Activated CD4-positive, alpha-beta memory T cell treated with anti-CD3 and anti-CD28 coated beads for 36 hours (primary cell): Measurements from ENCODE around the gene MEPCE. TPM values are rescaled to one million over a fixed set of nuclear protein-coding genes. Genes with fewer than 3 reads are reported as not detected.
"Not testable (repeated sequence)": the region's sequence is repeated elsewhere in the genome, so short reads cannot be mapped to it uniquely, and the experiment has no call there.

Experiments used
- CTCF ChIA-PET: fragments of 350-600 bp; sonication (Branson Sonifier 250); formaldehyde crosslinking; loops from one replicate; lab custom pipeline; 2021; ENCODE audit warnings: antibody characterized with exemption, inconsistent platforms; lab: Charles Lee
- POLR2A ChIA-PET: fragments of 350-600 bp; sonication (Branson Sonifier 250); formaldehyde crosslinking; loops from one replicate; lab custom pipeline; 2021; ENCODE audit warnings: antibody characterized with exemption; lab: Charles Lee
- DNase-seq: peaks from one replicate; pipeline ENCODE4 v3.0.0-alpha.2; 2020
- H3K27ac Mint-ChIP-seq: one replicate; pipeline ENCODE4 v1.8.0; 2021; ENCODE audit warnings: mixed read lengths
- H3K27me3 Mint-ChIP-seq: one replicate; pipeline ENCODE4 v1.8.0; 2021; ENCODE audit warnings: mixed read lengths
- H3K36me3 Mint-ChIP-seq: one replicate; pipeline ENCODE4 v1.8.0; 2021; ENCODE audit warnings: mixed read lengths
- H3K4me1 Mint-ChIP-seq: one replicate; pipeline ENCODE4 v1.8.0; 2021; ENCODE audit warnings: low read depth, mixed read lengths
- H3K4me3 Mint-ChIP-seq: one replicate; pipeline ENCODE4 v1.8.0; 2021; ENCODE audit warnings: mild to moderate bottlenecking, mixed read lengths
- H3K9me3 Mint-ChIP-seq: one replicate; pipeline ENCODE4 v1.8.0; 2021; ENCODE audit warnings: mixed read lengths
- intact Hi-C: fragments of 100-400 bp; cut with micrococcal nuclease; formaldehyde crosslinking; loops from one replicate; pipeline ENCODE4 v1.15.1; 2023
- total RNA-seq, 2 experiments: library from RNA; stranded (reverse); gene quantifications; one replicate each; pipeline ENCODE4 v1.2.3, GENCODE V29; 2021

Gene MEPCE
- total RNA-seq, 2 experiments from 2014 or later, result 41.3 to 42.0 TPM

DNA sequence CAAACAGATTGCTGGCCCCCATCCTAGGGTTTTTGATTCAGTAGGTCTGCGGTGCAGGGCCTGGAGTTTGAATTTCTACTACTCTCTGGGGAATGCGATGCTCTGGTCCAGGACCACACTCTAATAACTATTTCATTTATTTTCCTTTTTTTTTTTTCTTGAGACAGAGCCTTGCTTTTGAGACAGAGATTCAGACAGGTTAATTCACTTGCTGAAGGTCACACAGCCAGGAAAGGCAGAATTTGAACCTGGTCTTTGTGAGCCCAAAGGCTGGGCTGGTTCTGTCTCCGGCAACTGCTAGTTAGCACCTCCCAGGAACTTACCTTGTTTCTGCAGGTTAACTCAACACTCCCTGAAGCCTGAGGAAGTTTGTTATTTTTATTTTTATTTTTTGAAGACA is 22.9 kb downstream of the MEPCE start:
- peaks cover 11% of the 10 kb centered on the region for H3K4me1 Mint-ChIP-seq
- H3K4me3 Mint-ChIP-seq, result no peak overlapping the region
- intact Hi-C loops, result no loop called here
- no peaks in the 10 kb centered on the region for H3K9me3 Mint-ChIP-seq
- no peaks in the 10 kb centered on the region for H3K27me3 Mint-ChIP-seq
- ChIA-PET POLR2A (no interaction called here), CTCF (interaction anchor here (0.7 kb wide), 1 partner anchor 239 kb away, joined by 3 read pairs; no protein-coding TSS in a partner anchor)
- no peak for DNase-seq
- H3K36me3 Mint-ChIP-seq, result no peaks in the 10 kb centered on the region
- H3K27ac Mint-ChIP-seq, result no peak overlapping the region

DNA sequence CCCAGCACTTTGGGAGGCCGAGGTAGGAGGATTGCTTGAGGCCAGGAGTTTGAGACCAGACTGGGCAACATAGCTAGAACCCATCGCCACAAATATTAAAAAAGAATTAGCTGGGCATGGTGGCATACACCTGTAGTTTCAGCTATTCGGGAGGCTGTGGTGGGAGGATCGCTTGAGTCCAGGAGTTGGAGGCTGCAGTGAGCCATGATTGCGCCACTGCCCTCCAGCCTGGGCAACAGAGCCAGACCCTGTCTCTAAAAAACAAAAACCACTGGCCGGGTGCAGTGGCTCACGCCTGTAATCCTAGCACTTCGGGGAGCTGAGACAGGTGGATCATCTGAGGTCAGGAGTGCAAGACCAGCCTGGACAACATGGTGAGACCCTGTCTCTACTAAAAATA is 24.2 kb downstream of the MEPCE start:
- H3K4me1 Mint-ChIP-seq, result peaks cover 17% of the 10 kb centered on the region
- intact Hi-C loops, H3K4me3 Mint-ChIP-seq, H3K27ac Mint-ChIP-seq, H3K27me3 Mint-ChIP-seq, H3K36me3 Mint-ChIP-seq, DNase-seq, H3K9me3 Mint-ChIP-seq: not testable (repeated sequence)
- ChIA-PET CTCF (interaction anchor here (1.1 to 1.6 kb wide), 4 partner anchors 9 to 251 kb away, joined by 3 to 4 read pairs (median 4); partner anchors contain the start of gene POP7), POLR2A (interaction anchor here (1.2 kb wide), 1 partner anchor 8 kb away, joined by 3 read pairs; no protein-coding TSS in a partner anchor)

DNA sequence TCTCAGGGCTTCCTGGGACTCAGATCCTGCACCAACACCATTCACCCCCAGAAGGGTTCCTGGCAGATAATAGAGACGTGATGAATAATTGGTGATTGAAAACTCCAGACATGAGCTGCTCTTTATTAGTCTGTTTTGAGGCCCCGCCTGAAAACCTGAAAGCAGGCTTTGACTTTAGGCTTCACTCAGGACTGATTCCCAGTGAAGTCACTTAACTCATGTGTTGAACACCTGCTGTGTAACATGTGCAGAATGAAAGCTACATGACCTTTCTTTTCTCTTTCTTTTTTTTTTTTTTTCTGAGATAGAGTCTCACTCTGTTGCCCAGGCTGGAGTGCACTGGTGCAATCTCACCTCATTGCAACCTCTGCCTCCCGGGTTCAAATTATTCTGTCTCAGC is 25.6 kb downstream of the MEPCE start:
- Mint-ChIP-seq H3K27ac (no peak overlapping the region), H3K4me1 (peaks cover 19% of the 10 kb centered on the region), H3K9me3 (no peaks in the 10 kb centered on the region), H3K27me3 (no peaks in the 10 kb centered on the region), H3K4me3 (no peak overlapping the region), H3K36me3 (peaks cover 3% of the 10 kb centered on the region)
- intact Hi-C loops, result no loop called here
- ChIA-PET POLR2A (interaction anchor here (0.6 to 1.2 kb wide), 2 partner anchors 9 to 128 kb away, joined by 3 read pairs; no protein-coding TSS in a partner anchor), CTCF (interaction anchor here (0.7 to 2.3 kb wide), 6 partner anchors 10 to 114 kb away, joined by 3 to 10 read pairs (median 4); no protein-coding TSS in a partner anchor)
- no peak for DNase-seq

DNA sequence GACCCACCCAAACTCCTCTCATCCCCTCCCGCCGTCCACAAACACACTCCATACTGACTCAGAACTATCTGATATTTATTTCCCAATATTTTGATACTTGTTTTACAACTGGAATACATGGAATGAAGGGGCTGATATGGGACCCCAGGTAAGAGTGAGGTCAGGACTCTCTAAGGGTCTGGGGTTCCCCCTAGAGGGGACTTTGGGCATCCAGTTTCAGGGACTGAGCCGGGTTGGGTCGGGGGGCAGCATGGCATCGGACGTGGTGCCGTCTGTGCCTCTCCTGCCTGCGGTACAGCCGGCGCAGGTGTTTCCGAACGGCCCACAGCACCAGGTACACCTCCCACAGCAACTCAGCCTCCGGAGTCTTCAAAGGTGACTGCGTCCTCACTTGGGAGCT is 26.9 kb downstream of the MEPCE start:
- POLR2A ChIA-PET, result no interaction called here
- Mint-ChIP-seq H3K9me3 (no peaks in the 10 kb centered on the region), H3K36me3 (peaks cover 3% of the 10 kb centered on the region), H3K27me3 (no peaks in the 10 kb centered on the region), H3K4me3 (no peak overlapping the region), H3K27ac (no peak overlapping the region), H3K4me1 (peaks cover 16% of the 10 kb centered on the region)
- CTCF ChIA-PET, result interaction anchor here (0.6 to 2.3 kb wide), 2 partner anchors 13 to 71 kb away, joined by 3 to 10 read pairs; no protein-coding TSS in a partner anchor
- no peak for DNase-seq
- intact Hi-C loops, result no loop called here

DNA sequence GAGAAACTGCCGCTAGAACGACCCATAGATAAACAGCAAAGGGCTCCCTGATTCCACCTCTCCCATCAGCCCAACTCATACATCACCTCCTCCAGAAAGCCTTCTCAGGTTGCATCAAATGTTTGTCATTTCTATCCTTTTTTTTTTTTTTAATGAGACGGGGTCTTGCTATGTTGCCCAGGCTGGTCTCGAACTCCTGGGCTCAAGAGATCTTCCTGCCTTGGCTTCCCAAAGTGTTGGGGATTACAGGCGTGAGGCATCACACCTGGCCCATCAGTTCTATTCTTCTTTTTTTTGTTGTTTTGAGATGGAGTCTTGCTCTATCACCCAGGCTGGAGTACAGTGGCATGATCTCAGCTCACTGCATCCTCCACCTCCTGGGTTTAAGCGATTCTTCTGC is 27.4 kb downstream of the MEPCE start:
- peaks cover 16% of the 10 kb centered on the region for H3K4me1 Mint-ChIP-seq
- H3K9me3 Mint-ChIP-seq, result no peaks in the 10 kb centered on the region
- no peak overlapping the region for H3K27ac Mint-ChIP-seq
- POLR2A ChIA-PET, result no interaction called here
- CTCF ChIA-PET, result interaction anchor here (0.6 kb wide), 1 partner anchor 71 kb away, joined by 3 read pairs; no protein-coding TSS in a partner anchor
- no peak for DNase-seq
- peaks cover 3% of the 10 kb centered on the region for H3K36me3 Mint-ChIP-seq
- H3K4me3 Mint-ChIP-seq, result no peak overlapping the region
- no peaks in the 10 kb centered on the region for H3K27me3 Mint-ChIP-seq
- intact Hi-C loops, result no loop called here

DNA sequence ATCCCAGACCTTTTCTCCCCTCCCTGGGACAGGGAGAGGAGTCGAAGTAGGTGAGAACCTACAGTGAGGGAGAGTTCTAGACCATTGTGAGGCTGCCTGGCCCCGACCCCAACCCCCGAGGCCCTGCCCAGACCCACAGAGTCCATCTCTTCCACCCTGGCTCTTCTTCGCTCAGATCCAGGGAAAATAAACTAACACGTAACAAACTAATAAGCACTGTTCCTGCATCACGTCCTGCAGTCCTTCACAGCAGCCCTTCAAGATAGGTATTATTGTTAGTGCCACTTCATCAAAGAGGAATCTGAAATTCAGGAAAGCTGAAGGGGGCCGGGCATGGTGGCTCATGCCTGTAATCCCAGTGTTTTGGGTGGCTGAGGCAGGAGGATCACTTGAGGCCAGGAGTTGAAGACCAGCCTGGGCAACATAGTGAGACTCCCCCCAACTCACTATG is 34.6 kb downstream of the MEPCE start, which contains the start of gene SPACDR:
SPACDR (minus strand) TSS at position 51 of the 451 bp plus-strand sequence. CDS start 235 bp downstream, outside the sequence.
- H3K36me3 Mint-ChIP-seq, result peaks cover 10% of the 10 kb centered on the region
- DNase-seq, result no peak
- intact Hi-C loops, result no loop called here
- peaks cover 4% of the 10 kb centered on the region for H3K4me1 Mint-ChIP-seq
- no peaks in the 10 kb centered on the region for H3K27me3 Mint-ChIP-seq
- POLR2A ChIA-PET, result no interaction called here
- H3K4me3 Mint-ChIP-seq, result no peak within 1 kb of the TSS
- H3K27ac Mint-ChIP-seq, result no peak within 1 kb of the TSS
- CTCF ChIA-PET, result interaction anchor here (1.8 to 2.0 kb wide), 2 partner anchors 13 to 95 kb away, joined by 5 read pairs; no protein-coding TSS in a partner anchor
- no peaks in the 10 kb centered on the region for H3K9me3 Mint-ChIP-seq

DNA sequence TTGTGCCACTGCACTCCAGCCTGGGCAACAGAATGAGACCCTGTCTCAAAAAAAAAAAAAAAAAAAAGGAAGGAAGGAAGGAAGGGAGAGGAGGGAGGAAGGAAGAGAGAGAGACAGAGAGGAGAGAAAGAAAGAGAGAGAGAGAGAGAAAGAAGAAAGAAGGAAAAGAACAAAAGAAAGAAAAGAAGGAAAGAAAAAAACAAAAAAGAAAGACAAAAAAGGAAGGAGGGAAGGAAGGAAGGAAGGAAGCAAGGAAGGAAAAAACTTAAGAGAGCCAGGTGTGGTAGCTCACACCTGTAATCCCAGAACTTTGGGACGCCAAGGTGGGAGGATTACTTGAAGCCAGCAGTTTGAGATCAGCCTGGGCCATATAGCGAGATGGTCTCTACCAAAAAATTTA is 35.2 kb downstream of the MEPCE start:
- no peak overlapping the region for H3K27ac Mint-ChIP-seq
- peaks cover 7% of the 10 kb centered on the region for H3K36me3 Mint-ChIP-seq
- ChIA-PET POLR2A (no interaction called here), CTCF (interaction anchor here (1.1 to 3.2 kb wide), 2 partner anchors 74 to 95 kb away, joined by 3 to 16 read pairs; partner anchors contain the start of gene AGFG2)
- no peaks in the 10 kb centered on the region for H3K27me3 Mint-ChIP-seq
- peaks cover 5% of the 10 kb centered on the region for H3K4me1 Mint-ChIP-seq
- no peaks in the 10 kb centered on the region for H3K9me3 Mint-ChIP-seq
- DNase-seq, result no peak
- H3K4me3 Mint-ChIP-seq, result no peak overlapping the region
- intact Hi-C loops, result no loop called here

DNA sequence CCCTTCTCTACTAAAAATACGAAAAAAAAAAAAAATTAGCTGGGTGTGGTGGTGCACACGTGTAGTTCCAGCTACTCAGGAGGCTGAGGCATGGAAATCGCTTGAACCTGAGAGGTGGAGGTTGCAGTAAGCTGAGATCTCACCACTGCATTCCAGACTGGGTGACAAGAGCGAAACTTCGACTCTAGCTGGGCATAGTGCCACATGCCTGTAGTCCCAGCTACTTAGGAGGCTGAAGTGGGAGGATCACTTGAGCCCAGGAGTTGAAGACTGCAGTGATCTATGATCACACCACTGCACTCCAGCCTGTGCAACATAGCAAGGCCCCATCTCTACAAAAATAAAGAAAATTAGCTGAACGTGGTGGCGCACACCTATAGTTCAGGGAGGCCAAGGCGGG is 35.7 kb downstream of the MEPCE start:
- intact Hi-C loops, result no loop called here
- CTCF ChIA-PET, result interaction anchor here (1.0 to 3.2 kb wide), 4 partner anchors 26 to 100 kb away, joined by 3 to 16 read pairs (median 6); partner anchors contain the start of gene AGFG2
- H3K27ac Mint-ChIP-seq, result no peak overlapping the region
- no peaks in the 10 kb centered on the region for H3K27me3 Mint-ChIP-seq
- H3K4me3 Mint-ChIP-seq, result no peak overlapping the region
- POLR2A ChIA-PET, result no interaction called here
- DNase-seq, result no peak
- peaks cover 7% of the 10 kb centered on the region for H3K36me3 Mint-ChIP-seq
- H3K9me3 Mint-ChIP-seq, result no peaks in the 10 kb centered on the region
- peaks cover 9% of the 10 kb centered on the region for H3K4me1 Mint-ChIP-seq

DNA sequence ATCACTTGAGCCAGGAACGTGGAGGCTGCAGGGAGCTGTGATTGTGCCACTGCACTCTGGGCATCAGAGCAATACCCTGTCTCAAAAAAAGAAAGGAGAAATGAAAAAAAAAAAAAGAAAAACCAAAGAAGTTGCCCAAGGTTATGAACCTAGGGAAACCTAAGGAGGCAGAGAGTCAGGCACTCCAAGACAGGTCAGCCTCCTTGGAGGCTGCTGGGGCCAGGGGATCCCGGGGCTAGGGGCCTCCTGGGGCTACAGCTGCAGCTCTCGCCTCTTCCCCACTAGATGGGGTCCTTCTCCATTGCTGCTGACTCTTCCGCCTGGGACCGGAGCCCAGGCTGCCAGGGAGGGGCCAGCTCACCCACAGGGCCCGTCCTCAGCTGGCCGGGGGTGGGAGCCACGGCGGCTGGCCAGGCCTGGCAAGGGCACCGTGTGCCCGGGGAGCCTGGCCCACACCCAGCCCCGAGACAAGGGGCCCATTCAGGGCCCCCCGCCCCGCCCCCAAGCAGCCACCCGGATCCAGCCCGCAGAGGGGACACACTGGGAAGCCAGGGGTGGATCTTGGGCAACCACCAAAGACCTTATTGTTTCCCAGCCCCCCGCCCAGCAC is 36.2 kb downstream of the MEPCE start:
- H3K4me3 Mint-ChIP-seq, result no peak overlapping the region
- no peak overlapping the region for H3K27ac Mint-ChIP-seq
- DNase-seq, result no peak
- H3K27me3 Mint-ChIP-seq, result no peaks in the 10 kb centered on the region
- intact Hi-C loops, result no loop called here
- peaks cover 7% of the 10 kb centered on the region for H3K36me3 Mint-ChIP-seq
- CTCF ChIA-PET, result interaction anchor here (1.0 to 3.2 kb wide), 4 partner anchors 26 to 99 kb away, joined by 3 to 16 read pairs (median 6); partner anchors contain the start of gene AGFG2
- H3K9me3 Mint-ChIP-seq, result no peaks in the 10 kb centered on the region
- POLR2A ChIA-PET, result no interaction called here
- H3K4me1 Mint-ChIP-seq, result peaks cover 9% of the 10 kb centered on the region

DNA sequence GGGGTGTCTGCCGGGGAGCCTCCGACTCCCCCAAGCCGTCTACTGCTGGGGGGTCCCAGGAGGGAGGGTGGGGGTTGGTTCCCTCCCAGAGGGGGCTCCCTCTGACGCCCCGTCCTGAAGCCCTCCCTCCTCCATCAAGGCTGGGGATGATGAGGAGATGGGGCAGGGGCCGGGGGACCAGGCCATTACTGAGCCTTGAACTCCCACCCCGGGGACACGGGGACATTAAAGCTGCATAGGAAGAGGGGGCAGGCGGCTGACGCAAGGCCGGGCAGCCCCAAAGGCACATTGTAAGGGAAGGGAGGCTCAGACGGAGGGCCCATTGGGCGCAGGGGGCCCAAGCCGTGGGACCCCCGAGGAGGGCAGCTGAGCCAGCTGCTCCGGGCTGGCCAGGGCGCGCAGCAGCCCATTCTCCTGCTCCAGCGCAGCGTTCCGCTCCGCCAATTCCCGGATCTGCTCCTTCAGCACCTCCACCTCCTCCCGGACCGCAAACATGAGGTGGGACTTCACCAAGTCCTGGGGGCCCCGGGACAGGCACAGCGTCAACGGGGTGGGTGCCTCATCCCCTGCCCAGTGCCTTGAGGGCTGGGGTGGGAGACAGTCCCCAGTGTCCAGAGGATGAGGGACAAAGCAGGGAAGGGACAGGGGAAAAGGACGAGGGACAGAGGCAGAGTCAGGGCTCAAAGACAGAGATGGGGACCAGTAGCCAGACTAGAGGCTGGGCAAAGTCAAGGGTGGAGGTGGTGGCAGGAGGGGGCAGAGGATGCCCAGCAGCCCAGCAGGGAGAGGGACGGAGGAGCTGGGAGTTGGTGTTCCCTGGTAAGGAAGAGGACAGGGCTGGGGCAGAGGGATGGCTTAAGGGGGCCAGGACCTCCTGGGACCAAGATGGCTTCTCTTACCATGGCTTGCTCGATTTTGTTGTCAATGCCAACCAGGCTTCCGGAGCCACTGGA is 37.3 kb downstream of the MEPCE start:
- intact Hi-C loops, result no loop called here
- ChIA-PET CTCF (interaction anchor here (1.1 to 3.2 kb wide), 2 partner anchors 12 to 93 kb away, joined by 3 to 16 read pairs; no protein-coding TSS in a partner anchor), POLR2A (no interaction called here)
- no peak for DNase-seq
- Mint-ChIP-seq H3K27me3 (no peaks in the 10 kb centered on the region), H3K36me3 (peaks cover 9% of the 10 kb centered on the region), H3K9me3 (no peaks in the 10 kb centered on the region), H3K4me3 (no peak overlapping the region), H3K4me1 (peaks cover 9% of the 10 kb centered on the region), H3K27ac (no peak overlapping the region)

DNA sequence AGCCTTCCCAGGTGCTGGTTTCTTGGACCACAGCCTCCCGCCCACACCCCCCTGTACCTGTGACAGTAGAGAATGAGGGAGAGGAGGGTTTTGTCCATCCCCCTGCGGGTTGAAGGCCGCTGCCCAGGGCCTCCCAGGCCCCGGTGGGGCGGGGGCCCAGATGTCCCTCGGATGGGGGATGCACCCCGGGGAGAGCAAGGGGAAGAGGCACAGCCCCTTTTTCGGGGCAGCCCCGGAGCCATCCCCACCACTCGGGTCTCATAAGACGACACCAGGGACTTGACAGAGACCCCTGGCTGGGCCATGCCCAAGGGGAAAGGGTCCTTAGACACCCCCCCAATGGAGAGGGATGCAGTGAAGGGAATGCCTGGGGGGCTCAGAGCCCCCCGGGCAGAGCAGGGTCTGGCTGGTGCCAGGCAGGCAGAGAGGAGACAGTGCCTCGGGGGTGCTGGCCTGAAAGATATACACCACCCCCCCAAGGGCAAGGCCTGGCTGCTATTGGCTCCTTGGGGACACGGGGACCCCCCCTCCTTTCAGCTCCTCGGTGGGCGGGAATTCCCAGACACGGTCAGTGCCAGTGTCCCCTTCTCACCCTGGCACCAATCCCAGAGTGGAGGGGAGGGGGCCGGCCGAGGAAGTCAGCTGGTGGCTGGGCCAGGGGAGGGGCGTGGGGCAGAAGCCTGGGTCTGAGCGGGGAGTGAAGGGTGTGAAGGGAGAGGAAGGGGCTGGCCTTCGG is 38.2 kb downstream of the MEPCE start:
- no peaks in the 10 kb centered on the region for H3K9me3 Mint-ChIP-seq
- no peak overlapping the region for H3K4me3 Mint-ChIP-seq
- intact Hi-C loops, result no loop called here
- H3K4me1 Mint-ChIP-seq, result peaks cover 12% of the 10 kb centered on the region
- ChIA-PET CTCF (interaction anchor here (0.6 to 3.2 kb wide), 5 partner anchors 12 to 224 kb away, joined by 3 to 16 read pairs (median 11); partner anchors contain the start of gene TSC22D4), POLR2A (no interaction called here)
- H3K36me3 Mint-ChIP-seq, result peaks cover 9% of the 10 kb centered on the region
- H3K27me3 Mint-ChIP-seq, result no peaks in the 10 kb centered on the region
- H3K27ac Mint-ChIP-seq, result no peak overlapping the region
- DNase-seq, result no peak
